GM23248 (cell line): Measurements from ENCODE around the gene NCKAP5L. TPM values are rescaled to one million over a fixed set of nuclear protein-coding genes. Genes with fewer than 3 reads are reported as not detected.

Experiments
- DNase-seq: peaks from one replicate; pipeline ENCODE4 v3.0.0-alpha.2; 2015
- H2AFZ ChIP-seq: fragments of 200-600 bp; sonication (generic); 2 replicates; pipeline ENCODE4 v1.6.1; 2016; ENCODE audit warnings: antibody characterized with exemption
- H3F3A ChIP-seq: fragments of 200-600 bp; sonication (generic); 2 replicates; pipeline ENCODE4 v1.6.1; 2016; ENCODE audit warnings: mild to moderate bottlenecking, antibody characterized with exemption, mixed run types; ENCODE audit not compliant: insufficient read depth
- H3K27ac ChIP-seq: fragments of 200-600 bp; sonication (generic); 2 replicates; pipeline ENCODE4 v1.5.1; 2016; ENCODE audit warnings: mild to moderate bottlenecking
- H3K27me3 ChIP-seq: fragments of 200-600 bp; sonication (generic); replicated peaks from 2 replicates; pipeline ENCODE4 v1.6.1; 2016; ENCODE audit warnings: mild to moderate bottlenecking; ENCODE audit not compliant: insufficient read depth
- H3K36me3 ChIP-seq: fragments of 200-600 bp; sonication (generic); 2 replicates; pipeline ENCODE4 v1.6.1; 2016; ENCODE audit warnings: low read depth, mild to moderate bottlenecking
- H3K4me1 ChIP-seq: fragments of 200-600 bp; sonication (generic); 2 replicates; pipeline ENCODE4 v1.6.1; 2016; ENCODE audit warnings: mild to moderate bottlenecking; ENCODE audit not compliant: insufficient read depth
- H3K4me2 ChIP-seq: fragments of 200-600 bp; sonication (generic); one replicate; pipeline ENCODE4 v1.6.1; 2016; ENCODE audit warnings: mild to moderate bottlenecking; ENCODE audit not compliant: unreplicated experiment
- H3K4me3 ChIP-seq: fragments of 200-600 bp; sonication (generic); 2 replicates; pipeline ENCODE4 v1.5.1; 2016; ENCODE audit warnings: mild to moderate bottlenecking
- H3K79me2 ChIP-seq: fragments of 200-600 bp; sonication (generic); 2 replicates; pipeline ENCODE4 v1.6.1; 2016; ENCODE audit warnings: mild to moderate bottlenecking; ENCODE audit not compliant: insufficient read depth
- H3K9ac ChIP-seq: fragments of 200-600 bp; sonication (generic); 2 replicates; pipeline ENCODE4 v1.6.1; 2016; ENCODE audit warnings: mild to moderate bottlenecking
- H3K9me2 ChIP-seq: fragments of 200-600 bp; sonication (generic); 2 replicates; pipeline ENCODE4 v1.6.1; 2016; ENCODE audit warnings: mixed run types, mild to moderate bottlenecking, moderate library complexity; ENCODE audit not compliant: insufficient read depth
- H3K9me3 ChIP-seq: fragments of 200-600 bp; sonication (generic); one replicate; pipeline ENCODE4 v1.6.1; 2017; ENCODE audit warnings: low read depth
- H4K20me1 ChIP-seq: fragments of 200-600 bp; sonication (generic); 2 replicates; pipeline ENCODE4 v1.6.0; 2016; ENCODE audit not compliant: insufficient read depth
- EZH2 ChIP-seq: fragments of 200-600 bp; sonication (generic); IDR thresholded peaks from 2 replicates; pipeline ENCODE4 v1.6.1; 2018; ENCODE audit warnings: antibody characterized with exemption, mild to moderate bottlenecking; ENCODE audit not compliant: insufficient read depth, poor library complexity, severe bottlenecking
- EZH2phosphoT487 ChIP-seq: fragments of 200-600 bp; sonication (generic); IDR thresholded peaks from 2 replicates; pipeline ENCODE4 v1.6.1; 2018; ENCODE audit warnings: antibody characterized with exemption, moderate library complexity, mild to moderate bottlenecking, low read depth; ENCODE audit not compliant: insufficient read depth
- WGBS, 2 experiments: methylation state at CpG; one replicate each; pipeline ENCODE4 v1.1.6; 2015 to 2017; ENCODE audit warnings: low lambda C conversion rate in 2 of 2, low coverage in 1 of 2; ENCODE audit errors: missing lambda C conversion rate in 2 of 2; 5-methylcytosine and 5-hydroxymethylcytosine counted together
- in situ Hi-C: fragments of 300-500 bp; cut with MboI; formaldehyde crosslinking; loops from 2 replicates; pipeline ENCODE4 v1.15.0; 2020
- polyA plus RNA-seq: library from polyadenylated mRNA; unstranded; fragments of >200 nt; fragmentation: Nextera tagmentation; extraction: Ambion mirVana; gene quantifications from 2 replicates; pipeline ENCODE4 v1.2.1, GENCODE V29; 2016
- total RNA-seq: library from RNA; depleted of rRNA; stranded (reverse); fragments of >200 nt; shearing (Covaris generic); gene quantifications from 2 replicates; pipeline ENCODE4 v1.2.3, GENCODE V29; 2014

Gene NCKAP5L
- total and polyA plus RNA-seq, 2 experiments from 2014 or later = 14.1 to 28.4 TPM

DNA sequence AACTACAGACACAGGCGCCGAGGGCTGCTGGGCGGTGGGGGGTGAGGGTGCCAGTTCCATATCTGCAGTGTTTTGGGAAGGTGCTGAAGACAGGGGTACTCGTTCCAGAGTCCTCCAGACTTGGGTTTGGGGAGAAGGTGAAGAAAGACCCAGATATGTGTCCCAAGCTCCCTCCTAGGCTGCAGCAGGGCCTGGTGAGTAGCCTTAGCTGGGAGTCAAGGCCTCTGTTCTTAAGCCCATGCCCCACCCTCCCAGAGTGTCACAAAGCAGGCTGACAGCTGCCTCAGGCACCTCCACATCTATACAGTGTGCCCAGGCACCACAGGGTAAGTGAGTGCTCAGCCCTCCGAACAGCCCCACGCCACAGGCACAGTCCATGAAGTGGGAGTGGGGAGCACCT, 4.3 kb downstream of the NCKAP5L start:
- in situ Hi-C loops = no loop called here
- WGBS, 2 experiments = 99 to 100% methylated on average over 6 of the region's 6 CpGs
- H3K9ac ChIP-seq = peak overlapping the region; percentile 84; the same call in 1 of the 2 replicates

GRCh38 chr12:49823350-49823749, 4.9 kb downstream of the NCKAP5L start:
- Histone ChIP-seq H3K9me2 (no peaks in the 10 kb centered on the region), H3K27ac (peak overlapping the region; percentile 93; the same call in 1 of the 2 replicates), H3K4me1 (peaks cover 40% of the 10 kb centered on the region), H3K9ac (no peak overlapping the region), H3F3A (peaks cover 28% of the 10 kb centered on the region), H3K79me2 (peaks cover 28% of the 10 kb centered on the region), H3K36me3 (peaks cover 3% of the 10 kb centered on the region; the same call in 1 of the 2 replicates), H3K4me2 (no peak overlapping the region), H2AFZ (no peak overlapping the region), H4K20me1 (peaks cover 14% of the 10 kb centered on the region; the same call in 1 of the 2 replicates), H3K4me3 (no peak overlapping the region), H3K9me3 (no peaks in the 10 kb centered on the region), H3K27me3 (no peaks in the 10 kb centered on the region)
- DNase-seq = no peak
- TF ChIP-seq EZH2phosphoT487 (no peak), EZH2 (no peak)
- in situ Hi-C loops = no loop called here
- WGBS, 2 experiments = 100% methylated on average over 1 of the region's 1 CpG

More for the DNA sequence above, 4.3 kb downstream of the NCKAP5L start:
- Histone ChIP-seq H3F3A (peaks cover 30% of the 10 kb centered on the region), H3K4me1 (peaks cover 41% of the 10 kb centered on the region), H3K36me3 (peaks cover 3% of the 10 kb centered on the region; the same call in 1 of the 2 replicates), H3K4me3 (no peak overlapping the region), H3K9me2 (no peaks in the 10 kb centered on the region), H3K79me2 (peaks cover 28% of the 10 kb centered on the region), H3K9me3 (no peaks in the 10 kb centered on the region), H2AFZ (no peak overlapping the region), H3K27me3 (no peaks in the 10 kb centered on the region), H3K27ac (peak overlapping the region; percentile 93), H3K4me2 (no peak overlapping the region), H4K20me1 (peaks cover 14% of the 10 kb centered on the region; the same call in 1 of the 2 replicates)
- TF ChIP-seq EZH2 (no peak), EZH2phosphoT487 (no peak)
- no peak for DNase-seq

GRCh38 chr12:49821373-49822287, 6.6 kb downstream of the NCKAP5L start:
- H3K79me2 ChIP-seq = peaks cover 16% of the 10 kb centered on the region
- WGBS, 2 experiments = 67 to 70% methylated on average over 10 of the region's 10 CpGs

DNA sequence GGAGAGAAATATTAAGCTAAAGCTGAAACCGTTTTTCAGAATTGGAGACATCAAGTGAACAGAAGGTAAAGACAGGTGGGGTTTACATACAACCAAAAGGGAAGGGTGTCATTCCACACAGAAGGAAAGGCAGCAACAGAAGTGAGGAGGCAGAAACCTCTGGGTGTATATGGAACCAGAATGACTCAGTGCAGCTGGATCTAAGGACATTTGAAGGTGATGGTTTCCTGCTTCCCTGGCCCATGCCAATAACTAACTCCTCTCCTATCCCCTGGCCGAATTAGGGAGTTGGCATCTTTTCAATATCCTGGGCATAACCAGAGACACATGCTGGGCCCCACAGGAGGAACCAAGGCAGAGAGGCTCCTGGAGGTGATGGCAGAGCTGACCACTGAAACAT, 8.4 kb downstream of the NCKAP5L start:
- no peaks in the 10 kb centered on the region for H3K79me2 ChIP-seq
- 48 to 60% methylated on average over 2 of the region's 2 CpGs for WGBS, 2 experiments
- in situ Hi-C loops = no loop called here
- no peaks in the 10 kb centered on the region for H3K9me3 ChIP-seq
- no peak overlapping the region for H3K27ac ChIP-seq
- TF ChIP-seq EZH2phosphoT487 (no peak), EZH2 (no peak)
- H3K27me3 ChIP-seq = no peaks in the 10 kb centered on the region
- H4K20me1 ChIP-seq = peaks cover 14% of the 10 kb centered on the region; the same call in 1 of the 2 replicates
- H3K4me1 ChIP-seq = peaks cover 18% of the 10 kb centered on the region
- no peak overlapping the region for H3K9ac ChIP-seq
- H2AFZ ChIP-seq = no peak overlapping the region
- peak; percentile 34 for DNase-seq
- H3F3A ChIP-seq = peaks cover 13% of the 10 kb centered on the region
- no peak overlapping the region for H3K4me3 ChIP-seq
- H3K36me3 ChIP-seq = peaks cover 3% of the 10 kb centered on the region; the same call in 1 of the 2 replicates
- no peak overlapping the region for H3K4me2 ChIP-seq
- H3K9me2 ChIP-seq = no peaks in the 10 kb centered on the region

More at GRCh38 chr12:49821373-49822287, 6.6 kb downstream of the NCKAP5L start:
- Histone ChIP-seq H2AFZ (no peak overlapping the region), H3K9ac (no peak overlapping the region), H3K9me3 (no peaks in the 10 kb centered on the region), H3K27me3 (no peaks in the 10 kb centered on the region), H3K4me1 (peaks cover 35% of the 10 kb centered on the region), H4K20me1 (peaks cover 14% of the 10 kb centered on the region; the same call in 1 of the 2 replicates), H3K9me2 (no peaks in the 10 kb centered on the region), H3K27ac (no peak overlapping the region), H3F3A (peaks cover 22% of the 10 kb centered on the region), H3K4me3 (no peak overlapping the region), H3K36me3 (peaks cover 3% of the 10 kb centered on the region; the same call in 1 of the 2 replicates), H3K4me2 (no peak overlapping the region)
- TF ChIP-seq EZH2 (no peak), EZH2phosphoT487 (no peak)
- in situ Hi-C loops = no loop called here
- DNase-seq = no peak
